AG04450 (cell line): ENCODE data around the gene FUT7. TPM values are rescaled to one million over a fixed set of nuclear protein-coding genes. Genes with fewer than 3 reads are reported as not detected.

ENCODE experiments used
- CTCF ChIA-PET: fragments of 300-600, 350-600 bp; formaldehyde crosslinking; extraction: SDS; loops from one replicate; lab custom pipeline; 2022; ENCODE audit warnings: antibody characterized with exemption, inconsistent platforms; lab: Charles Lee
- POLR2A ChIA-PET: fragments of 350-600 bp; formaldehyde crosslinking; extraction: SDS; loops from one replicate; lab custom pipeline; 2021; ENCODE audit warnings: antibody characterized with exemption, inconsistent platforms; lab: Yijun Ruan, JAX
- DNase-seq: peaks from one replicate; pipeline ENCODE4 v3.0.0-alpha.2; 2011; ENCODE audit warnings: low read depth, low spot score
- H3K27ac ChIP-seq: one replicate; pipeline ENCODE4 v1.5.1; 2012; ENCODE audit warnings: low read depth, low read length, control low read depth
- H3K27me3 ChIP-seq: one replicate; pipeline ENCODE4 v1.6.0; 2012; ENCODE audit warnings: low read length; ENCODE audit not compliant: control insufficient read depth, insufficient read depth
- H3K4me3 ChIP-seq: 2 replicates; pipeline ENCODE4 v1.5.1; 2011; ENCODE audit warnings: mild to moderate bottlenecking, low read depth, low read length, control low read depth
- H3K9me3 ChIP-seq: 2 replicates; pipeline ENCODE4 v1.5.1; 2012; ENCODE audit warnings: low read length; ENCODE audit not compliant: control insufficient read depth, insufficient read depth
- CTCF ChIP-seq: IDR thresholded peaks from 2 replicates; pipeline ENCODE4 v1.5.1; 2011; ENCODE audit warnings: low read depth, low read length, control low read depth, inconsistent platforms
- polyA plus RNA-seq: library from polyadenylated mRNA; depleted of rRNA; stranded (reverse); fragments of >200 nt; gene quantifications from 2 replicates; pipeline ENCODE4 v1.2.3, GENCODE V29; 2011

Gene FUT7
- polyA plus RNA-seq, 1 experiment: not detected

GRCh38 chr9:137002646-137003041, 29.2 kb downstream of the FUT7 start:
- no peak for TF ChIP-seq CTCF
- no peak for DNase-seq
- CTCF ChIA-PET: interaction anchor here (3.1 kb wide), 1 partner anchor 27 kb away, joined by 9 read pairs; no protein-coding TSS in a partner anchor
- no peak overlapping the region for H3K4me3 ChIP-seq
- no peak overlapping the region for H3K27ac ChIP-seq
- peaks cover 5% of the 10 kb centered on the region for H3K27me3 ChIP-seq
- H3K9me3 ChIP-seq: peaks cover 9% of the 10 kb centered on the region; the same call in 1 of the 2 replicates
- POLR2A ChIA-PET: no interaction called here

GRCh38 chr9:137001857-137002645, 29.8 kb downstream of the FUT7 start:
- ChIA-PET POLR2A (interaction anchor here (0.5 kb wide), 1 partner anchor 10 kb away, joined by 3 read pairs; no protein-coding TSS in a partner anchor), CTCF (interaction anchor here (0.6 to 3.1 kb wide), 3 partner anchors 28 to 54 kb away, joined by 3 to 9 read pairs (median 6); no protein-coding TSS in a partner anchor)
- H3K4me3 ChIP-seq: no peak overlapping the region
- peaks cover 5% of the 10 kb centered on the region for H3K27me3 ChIP-seq
- no peak overlapping the region for H3K27ac ChIP-seq
- peaks cover 9% of the 10 kb centered on the region; the same call in 1 of the 2 replicates for H3K9me3 ChIP-seq
- DNase-seq: no peak
- no peak for TF ChIP-seq CTCF

- Histone ChIP-seq H3K27ac (no peak overlapping the region), H3K27me3 (peaks cover 5% of the 10 kb centered on the region), H3K4me3 (no peak overlapping the region), H3K9me3 (peaks cover 2% of the 10 kb centered on the region; the same call in 1 of the 2 replicates)
- TF ChIP-seq CTCF: no peak
- ChIA-PET POLR2A (interaction anchor here (1.5 kb wide), 1 partner anchor 9 kb away, joined by 4 read pairs; no protein-coding TSS in a partner anchor), CTCF (interaction anchor here (0.6 to 3.1 kb wide), 8 partner anchors 29 to 158 kb away, joined by 3 to 13 read pairs (median 3); partner anchors contain the start of gene AJM1)
- DNase-seq: peak; percentile 47
Observed at GRCh38 chr9:137000177-137000930, 31.5 kb downstream of the FUT7 start.

- Histone ChIP-seq H3K4me3 (no peak overlapping the region), H3K27ac (no peak overlapping the region), H3K27me3 (peaks cover 4% of the 10 kb centered on the region), H3K9me3 (no peaks in the 10 kb centered on the region; the same call in 1 of the 2 replicates)
- TF ChIP-seq CTCF: no peak
- DNase-seq: no peak
- CTCF ChIA-PET: no interaction called here
- POLR2A ChIA-PET: no interaction called here
Observed at GRCh38 chr9:136997830-136998234, 34.1 kb downstream of the FUT7 start.
